PC-9 (cell line): ENCODE results near the gene CCDC28B.

ENCODE experiments used
- CTCF ChIP-seq: fragments of 200-600 bp; sonication (generic); conservative IDR thresholded peaks from 2 replicates; pipeline ENCODE4 v1.6.1; 2017; ENCODE audit warnings: mixed run types, antibody characterized with exemption, mild to moderate bottlenecking, moderate library complexity
- EZH2 ChIP-seq: fragments of 200-600 bp; sonication (generic); IDR thresholded peaks from 2 replicates; pipeline ENCODE4 v1.8.0; 2017; ENCODE audit warnings: antibody characterized with exemption, low read depth

- no peak for TF ChIP-seq CTCF
- no peak for TF ChIP-seq EZH2
Measured at GRCh38 chr1:32234792-32235191, 34.4 kb downstream of the CCDC28B start.
